IPS DF 4.7 (cell line): Measurements from ENCODE around the gene TRIM5.
A peak's percentile ranks its signal among the peaks of the same experiment; 100 is the strongest.

ENCODE experiments used
- DNase-seq: peaks from one replicate; pipeline ENCODE4 v3.0.0-alpha.2; 2013; ENCODE audit warnings: low spot score; ENCODE audit errors: extremely low read depth

TRIM5 gene

GRCh38 chr11:5625281-5625680 lies 59.6 kb downstream of the TRIM5 start:
- no peak for DNase-seq

GRCh38 chr11:5624489-5625279 lies 60.2 kb downstream of the TRIM5 start, which contains the start of gene TRIM34:
Gene TRIM34 (plus strand): TSS chr11:5625001. CDS start chr11:5632332, 7,331 bp downstream.
- peak; percentile 60 for DNase-seq

- no peak for DNase-seq
These were observed 62.1 kb downstream of the TRIM5 start for GRCh38 chr11:5622802-5623201.

- no peak for DNase-seq
These were observed 63.3 kb downstream of the TRIM5 start for GRCh38 chr11:5621580-5621979.

- no peak for DNase-seq
These were observed 64.0 kb downstream of the TRIM5 start for GRCh38 chr11:5620651-5621521.

- no peak for DNase-seq
These were observed 66.1 kb downstream of the TRIM5 start for GRCh38 chr11:5618807-5619206.
